T1000 (cell line): Measurements from ENCODE around the gene KRT7.
"Not testable (repeated sequence)": the region's sequence is repeated elsewhere in the genome, so short reads cannot be mapped to it uniquely, and the experiment has no call there.

ENCODE experiments used
- DNase-seq: peaks from one replicate; lab custom pipeline; 2025; ENCODE audit warnings: mixed read lengths; lab: John Stamatoyannopoulos, UW

KRT7 gene

GRCh38 chr12:52243856-52244614 lies 11.0 kb downstream of the KRT7 start:
- peak; percentile 100 for DNase-seq

- no peak for DNase-seq
Observed at GRCh38 chr12:52244615-52244994, 11.6 kb downstream of the KRT7 start.

DNA sequence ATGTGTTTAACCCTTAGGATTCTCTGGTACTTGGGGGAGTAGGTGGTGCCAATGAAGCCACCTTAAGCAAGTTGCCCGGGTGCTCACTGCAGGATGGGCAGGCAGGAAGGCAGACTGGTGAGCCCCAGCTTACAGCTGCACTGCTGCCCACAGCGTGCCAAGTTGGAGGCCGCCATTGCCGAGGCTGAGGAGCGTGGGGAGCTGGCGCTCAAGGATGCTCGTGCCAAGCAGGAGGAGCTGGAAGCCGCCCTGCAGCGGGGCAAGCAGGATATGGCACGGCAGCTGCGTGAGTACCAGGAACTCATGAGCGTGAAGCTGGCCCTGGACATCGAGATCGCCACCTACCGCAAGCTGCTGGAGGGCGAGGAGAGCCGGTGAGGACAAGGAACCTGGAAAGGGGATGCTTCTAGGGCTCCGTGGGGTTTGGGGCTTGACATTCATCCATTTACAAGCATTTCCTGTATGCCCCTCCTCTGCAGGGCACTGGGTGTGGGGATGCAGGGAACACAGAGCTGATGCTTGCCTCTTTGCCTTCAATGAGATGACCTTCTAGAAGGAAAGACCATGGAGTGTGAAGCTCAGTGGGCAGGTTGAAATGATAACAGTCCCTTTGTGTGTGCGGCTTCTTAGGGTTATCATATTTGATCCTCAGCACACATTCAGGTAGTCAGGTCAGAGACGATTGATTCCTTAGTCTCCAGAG lies 12.4 kb downstream of the KRT7 start:
- DNase-seq, result no peak

DNA sequence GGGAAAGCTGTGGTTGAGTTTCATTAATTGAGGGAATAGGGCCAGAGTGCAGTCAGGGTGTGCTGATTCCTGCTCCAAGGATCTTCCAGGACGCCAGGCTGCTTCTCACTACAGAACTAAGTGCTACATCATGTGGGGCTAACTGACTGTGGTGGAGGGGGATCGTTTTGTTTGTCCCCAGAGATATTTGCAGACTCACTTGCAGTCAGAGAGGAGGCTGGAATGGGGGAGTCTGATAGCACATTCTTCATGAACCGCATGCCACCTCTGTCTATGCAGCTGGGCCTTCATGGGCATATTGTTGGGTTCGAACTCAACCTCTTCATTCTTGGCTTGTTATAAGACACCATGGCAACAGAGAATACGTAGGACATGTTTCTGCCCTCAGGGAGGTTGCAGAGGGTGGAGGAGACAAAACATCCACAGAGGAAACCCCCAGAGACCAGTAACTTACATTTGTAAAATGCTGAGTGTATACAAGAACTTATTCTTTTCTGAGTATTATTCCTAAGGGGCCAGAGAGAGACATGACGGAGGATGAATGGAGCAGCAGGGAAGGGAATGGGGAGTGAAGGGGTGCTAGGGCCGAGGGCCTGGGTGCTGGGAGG lies 13.0 kb downstream of the KRT7 start:
- peak; percentile 98 for DNase-seq

DNA sequence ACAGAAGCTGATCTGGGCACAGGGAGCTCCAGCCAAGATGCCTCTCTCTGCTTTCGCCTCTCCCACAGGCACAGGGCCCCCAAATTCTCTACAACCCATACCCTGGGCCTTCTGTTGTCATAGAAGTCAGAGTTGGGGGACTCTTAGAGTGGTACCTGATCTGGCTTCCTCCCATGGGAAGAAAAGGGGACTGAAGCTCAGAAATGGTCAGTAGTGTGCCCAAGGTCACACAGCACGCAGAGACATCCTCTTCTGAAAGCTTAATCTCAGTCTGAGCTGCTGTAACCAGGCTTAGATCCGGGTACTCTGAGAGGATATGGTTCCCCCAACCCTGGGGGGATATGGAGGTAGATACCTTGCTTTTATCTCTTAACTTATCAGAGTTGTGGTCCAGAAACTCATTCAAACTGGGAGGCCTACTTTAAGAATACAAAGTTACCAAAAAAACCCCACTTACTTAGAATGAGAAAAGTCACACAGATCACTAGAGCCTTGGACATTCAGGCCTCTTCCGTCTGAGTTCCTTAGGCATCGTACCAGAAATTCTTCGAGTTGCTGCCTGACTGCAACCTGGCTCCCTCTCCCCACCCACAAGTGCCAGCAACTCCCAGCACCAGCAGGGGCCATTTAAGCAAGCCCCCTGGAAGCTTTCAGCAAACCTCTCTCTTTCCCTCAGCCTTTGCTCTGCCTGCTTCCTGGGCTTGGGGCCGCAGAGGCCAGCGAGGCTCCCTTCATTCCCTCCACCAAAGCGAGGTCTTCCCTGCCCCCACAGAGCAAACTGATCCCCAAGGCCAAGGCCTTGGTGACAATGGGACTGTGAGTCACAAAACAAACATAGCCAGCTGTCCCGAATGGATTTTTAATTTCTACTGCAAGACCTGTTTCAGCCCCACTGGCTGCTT lies 13.9 kb downstream of the KRT7 start:
- no peak for DNase-seq

GRCh38 chr12:52247622-52248540 lies 14.8 kb downstream of the KRT7 start:
- DNase-seq, result no peak

DNA sequence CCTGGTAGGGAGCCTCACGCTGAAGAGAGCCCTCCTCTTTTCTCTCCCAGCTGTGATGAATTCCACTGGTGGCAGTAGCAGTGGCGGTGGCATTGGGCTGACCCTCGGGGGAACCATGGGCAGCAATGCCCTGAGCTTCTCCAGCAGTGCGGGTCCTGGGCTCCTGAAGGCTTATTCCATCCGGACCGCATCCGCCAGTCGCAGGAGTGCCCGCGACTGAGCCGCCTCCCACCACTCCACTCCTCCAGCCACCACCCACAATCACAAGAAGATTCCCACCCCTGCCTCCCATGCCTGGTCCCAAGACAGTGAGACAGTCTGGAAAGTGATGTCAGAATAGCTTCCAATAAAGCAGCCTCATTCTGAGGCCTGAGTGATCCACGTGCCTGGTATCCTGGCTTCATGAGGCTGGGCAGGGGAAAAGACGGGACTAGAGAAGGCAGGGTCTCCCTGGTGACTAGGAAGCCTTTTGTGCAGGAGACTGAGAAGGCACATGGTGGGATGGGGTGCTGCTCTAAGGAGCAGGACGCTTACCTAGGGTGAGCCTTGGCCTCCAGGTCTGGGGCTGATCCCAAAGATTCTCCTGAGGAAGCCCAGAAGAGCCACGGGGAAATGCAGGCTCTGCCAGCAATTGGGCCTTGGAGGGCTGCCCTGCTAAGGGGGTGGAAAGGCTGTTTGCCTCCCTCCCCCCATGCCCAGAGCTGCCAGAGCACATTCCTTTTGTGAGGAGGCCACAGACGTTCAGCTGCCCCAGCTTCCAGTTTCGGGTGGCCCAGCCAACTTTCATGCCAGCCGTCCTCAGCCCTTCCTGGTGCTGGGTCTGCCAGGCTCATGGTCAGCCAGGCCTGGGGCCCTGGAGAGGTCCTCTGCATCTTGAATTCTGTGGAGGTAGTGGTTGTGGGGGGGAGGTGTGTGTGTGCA lies 15.8 kb downstream of the KRT7 start:
- no peak for DNase-seq

GRCh38 chr12:52249511-52250047 lies 16.5 kb downstream of the KRT7 start:
- no peak for DNase-seq

DNA sequence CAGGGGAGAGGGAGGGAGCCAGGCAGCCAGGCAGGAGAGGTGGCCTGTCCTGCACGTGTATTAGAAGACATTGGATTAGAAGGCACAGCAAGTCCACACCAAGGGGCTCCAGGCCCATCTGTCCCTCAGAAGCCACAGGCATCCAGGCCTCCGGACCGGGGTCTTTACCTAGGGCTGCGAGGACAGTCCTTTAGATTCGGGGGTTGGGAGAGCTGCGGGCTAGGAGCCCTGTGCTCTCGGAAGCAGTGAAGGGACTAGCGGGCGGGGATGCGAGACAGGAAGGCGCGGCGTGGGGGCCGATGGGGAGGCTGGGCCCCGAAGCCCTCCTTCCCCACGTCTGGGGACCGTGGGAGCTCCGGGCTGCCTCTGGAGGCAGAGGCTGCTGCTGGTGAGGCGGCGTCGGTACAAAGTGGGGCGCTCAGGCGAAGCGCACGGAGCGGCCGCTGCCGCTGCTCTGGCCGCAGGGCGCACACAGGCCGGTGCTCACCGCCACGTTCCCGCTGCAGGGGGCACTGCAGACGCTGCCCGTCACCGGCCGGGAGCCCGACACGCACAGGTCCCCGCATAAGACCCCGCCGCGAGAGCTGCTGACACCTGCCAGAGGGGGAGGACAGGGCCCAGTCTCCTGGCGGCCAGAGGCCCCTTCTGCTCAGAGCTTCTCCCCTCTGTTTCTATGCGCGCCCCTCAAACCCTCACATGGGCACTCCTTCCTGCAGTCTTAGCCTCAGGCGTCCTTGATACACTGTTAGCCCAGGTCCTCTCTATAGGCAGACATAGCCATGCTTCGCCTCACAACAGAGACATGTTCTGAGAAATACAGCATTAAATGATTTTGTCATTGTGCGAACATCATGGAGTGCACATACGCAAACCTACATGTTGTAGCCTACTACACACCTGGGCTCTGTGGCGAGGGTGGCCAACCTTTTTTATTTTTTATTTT lies 17.3 kb downstream of the KRT7 start:
- DNase-seq, result no peak

DNA sequence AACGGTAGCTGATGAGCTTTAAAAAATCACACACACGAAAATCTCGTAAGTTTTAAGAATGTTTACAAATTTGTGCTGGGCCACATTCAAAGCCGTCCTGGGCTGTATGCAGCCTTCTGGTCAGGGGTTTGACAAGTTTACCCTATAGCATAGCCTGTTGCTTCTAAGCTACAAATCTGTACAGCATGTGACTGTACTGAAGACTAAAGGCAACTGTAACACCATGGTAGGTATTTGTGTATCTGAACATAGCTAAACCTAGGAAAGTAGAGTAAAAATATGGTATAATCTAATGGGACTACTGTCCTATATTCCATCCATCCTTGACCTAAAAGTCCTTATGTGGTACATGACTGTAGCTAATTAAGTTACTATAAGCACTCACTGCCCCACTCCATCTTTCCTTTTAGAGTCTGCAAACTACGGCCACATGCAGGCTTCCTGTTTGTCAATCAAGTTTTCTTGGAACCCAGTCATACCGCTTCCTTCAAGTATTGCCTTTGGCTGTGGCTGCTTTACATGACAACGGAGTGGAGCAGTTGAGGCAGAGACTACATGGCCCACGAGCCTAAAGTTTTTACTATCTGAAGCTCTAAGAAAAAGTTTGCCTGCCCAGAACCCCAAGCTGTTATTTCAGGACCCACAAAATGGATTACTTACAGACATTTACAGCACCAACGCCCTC lies 18.5 kb downstream of the KRT7 start:
- no peak for DNase-seq

- DNase-seq, result not testable (repeated sequence)
Observed at GRCh38 chr12:52252175-52252615, 19.2 kb downstream of the KRT7 start.

GRCh38 chr12:52252728-52253343 lies 19.8 kb downstream of the KRT7 start:
- DNase-seq, result no peak

- no peak for DNase-seq
Observed at GRCh38 chr12:52253391-52254179, 20.5 kb downstream of the KRT7 start.

- no peak for DNase-seq
Observed at GRCh38 chr12:52254180-52254964, 21.3 kb downstream of the KRT7 start.

- DNase-seq, result no peak
Observed at GRCh38 chr12:52254965-52255751, 22.1 kb downstream of the KRT7 start.
